Nasal cavity respiratory epithelium epithelial cell of viscerocranial mucosa (primary cell): ENCODE data around the gene SPDYC. TPM values are rescaled to one million over a fixed set of nuclear protein-coding genes. Genes with fewer than 3 reads are reported as not detected.

Experiments
- total RNA-seq: library from RNA; depleted of rRNA; stranded (reverse); fragments of >200 nt; gene quantifications from 2 replicates; pipeline ENCODE4 v1.2.3, GENCODE V29; 2014

The SPDYC gene
- total RNA-seq: not detected in 2 replicates

GRCh38 chr11:65170058-65170534 lies at the start of gene SPDYC:
Gene SPDYC (plus strand): TSS chr11:65170233. CDS start chr11:65171358, 1,125 bp downstream.

GRCh38 chr11:65121865-65122696 lies 48.0 kb upstream of the SPDYC start, which contains the start of the genes FAU and MRPL49:
Gene FAU (minus strand): TSS chr11:65122134. CDS start chr11:65121813, 321 bp downstream.
Gene MRPL49 (plus strand): TSS chr11:65122321. CDS start chr11:65122347, 26 bp downstream.

GRCh38 chr11:65134240-65134951 lies 35.6 kb upstream of the SPDYC start, which contains the start of gene SYVN1:
Gene SYVN1 (minus strand): TSS chr11:65134519. CDS start chr11:65133601, 918 bp downstream.

GRCh38 chr11:65181569-65182257 lies 11.7 kb downstream of the SPDYC start, which contains the start of gene CAPN1:
Gene CAPN1 (plus strand): TSS chr11:65181928. CDS start chr11:65182702, 774 bp downstream.

Other genes with a start within 250 kb of the SPDYC start
- 16.4 and 19.4 TPM in 2 replicates for gene PPP2R5B, start 245.5 kb upstream of the SPDYC start, total RNA-seq
- not detected in 2 replicates for gene GPHA2, start 234.3 kb upstream of the SPDYC start, total RNA-seq
- not detected in 2 replicates for gene MAJIN, start 198.1 kb upstream of the SPDYC start, total RNA-seq
- gene BATF2, start 173.3 kb upstream of the SPDYC start, total RNA-seq: 0.34 and 0.57 TPM in 2 replicates
- 60.5 and 67.8 TPM in 2 replicates for gene ARL2, start 156.1 kb upstream of the SPDYC start, total RNA-seq
- 14.6 and 19.8 TPM in 2 replicates for gene SNX15, start 142.8 kb upstream of the SPDYC start, total RNA-seq
- 10.1 and 12.0 TPM in 2 replicates for gene SAC3D1, start 129.0 kb upstream of the SPDYC start, total RNA-seq
- gene NAALADL1, start 111.7 kb upstream of the SPDYC start, total RNA-seq: 5.8 and 7.2 TPM in 2 replicates
- gene CDCA5, start 86.2 kb upstream of the SPDYC start, total RNA-seq: under 0.01 and 0.14 TPM in 2 replicates
- gene ZFPL1, start 86.0 kb upstream of the SPDYC start, total RNA-seq: 41.0 and 64.6 TPM in 2 replicates
- 97.1 and 98.5 TPM in 2 replicates for gene VPS51, start 74.0 kb upstream of the SPDYC start, total RNA-seq
- gene TM7SF2, start 58.4 kb upstream of the SPDYC start, total RNA-seq: 21.9 and 24.6 TPM in 2 replicates
- gene ZNHIT2, start 52.5 kb upstream of the SPDYC start, total RNA-seq: 11.1 and 22.2 TPM in 2 replicates
- gene FAU, start 48.1 kb upstream of the SPDYC start, total RNA-seq: 177 and 362 TPM in 2 replicates
- 30.1 and 48.9 TPM in 2 replicates for gene MRPL49, start 47.9 kb upstream of the SPDYC start, total RNA-seq
- gene SYVN1, start 35.7 kb upstream of the SPDYC start, total RNA-seq: 24.9 and 39.7 TPM in 2 replicates
- gene CAPN1, start 11.7 kb downstream of the SPDYC start, total RNA-seq: 130 and 324 TPM in 2 replicates
- 1.0 and 3.6 TPM in 2 replicates for gene POLA2, start 91.7 kb downstream of the SPDYC start, total RNA-seq
- 3.8 and 6.0 TPM in 2 replicates for gene CDC42EP2, start 144.6 kb downstream of the SPDYC start, total RNA-seq
- gene DPF2, start 163.6 kb downstream of the SPDYC start, total RNA-seq: 22.9 and 35.4 TPM in 2 replicates
- gene TIGD3, start 184.5 kb downstream of the SPDYC start, total RNA-seq: under 0.01 TPM in 2 replicates
- 0.57 and 0.68 TPM in 2 replicates for gene SLC25A45, start 212.4 kb downstream of the SPDYC start, total RNA-seq
- gene FRMD8, start 216.4 kb downstream of the SPDYC start, total RNA-seq: 21.5 and 76.2 TPM in 2 replicates